NCI-H345 treated with DMSO at 0.1 percent for 48 hours (cell line): Measurements from ENCODE around the gene HADHA.

Source experiments
- DNase-seq: peaks from one replicate; lab custom pipeline; 2025; ENCODE audit not compliant: unreplicated experiment; lab: John Stamatoyannopoulos, UW

The HADHA gene

DNA sequence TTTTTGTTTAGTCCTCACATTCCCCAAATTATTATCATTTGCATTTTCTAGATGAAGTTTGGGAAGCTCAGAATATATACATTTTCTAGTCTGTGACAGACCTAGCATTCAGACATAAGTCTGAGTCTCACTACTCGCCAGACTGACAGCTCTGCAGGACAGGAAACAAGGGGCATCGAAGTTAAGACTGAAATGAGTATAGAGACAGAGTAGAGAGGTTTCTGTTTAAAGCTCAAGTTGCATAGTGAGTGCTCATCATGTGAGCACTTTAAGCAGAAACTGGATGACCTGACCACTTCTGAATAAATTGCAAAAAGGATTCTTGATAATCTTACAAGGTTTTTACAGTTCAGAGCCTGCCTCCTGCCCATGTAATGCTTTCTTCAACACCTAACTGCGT is 1.4 kb upstream of the HADHA start:
- no peak for DNase-seq

DNA sequence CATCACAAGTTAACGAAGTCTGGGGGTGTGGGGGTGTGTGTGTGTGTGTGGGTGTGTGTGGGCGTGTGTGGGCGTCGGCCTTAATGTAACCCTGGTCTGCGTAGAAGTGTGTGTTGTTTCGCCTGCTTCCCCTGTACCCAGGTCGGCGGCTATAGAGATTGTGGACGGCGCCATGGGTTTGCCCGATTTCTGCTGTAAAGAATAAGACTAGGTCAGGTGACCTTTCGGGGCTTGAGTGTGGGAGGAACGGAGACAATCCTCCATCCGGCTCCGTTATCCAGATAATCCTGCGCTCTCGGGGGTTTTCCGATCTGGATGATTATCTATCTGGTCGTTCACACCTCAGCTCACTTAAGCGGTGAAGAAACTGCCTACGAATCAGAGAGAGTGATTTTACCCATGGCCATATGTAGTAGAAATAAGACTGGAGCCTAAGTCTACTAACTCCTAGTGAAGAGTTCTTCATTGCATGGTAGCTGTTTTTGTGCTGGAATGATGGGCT is 850 bp upstream of the HADHA start:
- peak; percentile 26 for DNase-seq

- DNase-seq, result peak; percentile 53
These were observed 743 bp downstream of the HADHA start for GRCh38 chr2:26243470-26244308.

DNA sequence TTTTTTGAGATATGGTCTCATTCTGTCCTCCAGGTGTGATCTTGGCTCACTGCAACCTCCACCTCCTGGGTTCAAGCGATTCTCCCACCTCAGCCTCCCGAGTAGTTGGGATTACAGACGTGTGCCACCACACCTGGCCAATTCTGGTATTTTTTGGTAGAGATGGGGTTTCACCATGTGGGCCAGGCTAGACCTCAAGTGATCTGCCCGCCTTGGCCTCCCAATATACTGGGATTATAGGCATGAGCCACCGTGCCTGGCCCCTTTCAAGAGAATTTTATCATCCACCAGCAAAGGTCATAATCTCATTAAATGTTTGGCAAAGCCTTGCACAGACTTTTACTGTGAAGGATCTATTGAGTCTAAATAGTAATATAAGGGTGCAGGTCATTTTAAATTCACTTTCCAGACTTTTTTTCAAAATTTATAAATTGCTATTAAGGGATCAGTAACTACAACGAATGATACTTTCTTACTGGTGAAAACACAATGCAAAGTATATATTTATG is 2.5 kb downstream of the HADHA start:
- DNase-seq, result no peak

DNA sequence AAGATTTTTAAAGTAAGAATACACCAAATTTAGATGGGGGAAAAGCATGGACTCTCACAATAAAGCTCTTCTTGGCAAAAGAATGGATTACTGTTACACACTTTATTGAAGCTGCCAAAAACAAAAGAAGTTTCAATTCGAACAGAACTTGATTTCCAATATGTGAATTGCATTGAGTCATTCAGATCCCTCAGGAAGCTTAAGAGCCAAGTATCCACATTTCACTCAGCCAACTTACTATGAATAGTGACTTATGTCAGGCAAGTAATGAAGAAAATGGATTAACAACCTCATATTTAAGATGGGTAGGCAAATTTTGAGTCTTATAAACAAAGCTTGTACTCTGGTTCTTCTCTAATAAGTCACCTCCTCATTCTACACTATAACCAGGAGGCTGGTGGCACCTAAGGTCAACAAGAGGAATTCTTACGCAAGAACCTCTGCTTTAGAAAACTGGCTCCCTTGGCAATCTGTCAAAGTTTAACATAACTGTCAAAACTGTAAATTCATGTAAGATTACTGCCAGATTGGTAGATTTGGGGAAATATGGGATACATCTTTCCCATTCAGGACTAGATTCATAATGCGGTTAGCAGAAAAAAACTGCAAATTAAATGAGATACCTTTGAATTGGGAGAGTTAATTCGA is 6.0 kb downstream of the HADHA start:
- no peak for DNase-seq

DNA sequence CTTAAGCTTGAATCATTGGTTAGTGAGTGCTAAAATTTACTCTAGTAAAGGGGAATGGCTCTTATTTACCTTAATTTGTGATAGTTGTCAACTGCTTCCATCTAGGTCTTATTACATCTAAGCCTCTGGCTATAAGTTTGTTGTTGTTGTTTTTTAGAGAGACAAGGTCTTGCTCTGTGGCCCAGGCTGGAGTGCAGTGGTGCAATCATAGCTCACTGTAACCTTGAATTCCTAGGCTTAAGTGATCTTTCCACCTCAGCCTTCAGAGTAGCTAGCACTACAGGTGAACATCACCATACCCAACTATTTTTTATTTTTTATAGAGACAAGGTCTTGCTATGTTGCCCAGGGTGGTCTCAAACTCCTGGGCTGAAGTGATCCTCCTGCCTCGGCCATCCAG is 6.6 kb downstream of the HADHA start:
- DNase-seq, result no peak

GRCh38 chr2:26235089-26235488 is 9.3 kb downstream of the HADHA start:
- DNase-seq, result no peak

DNA sequence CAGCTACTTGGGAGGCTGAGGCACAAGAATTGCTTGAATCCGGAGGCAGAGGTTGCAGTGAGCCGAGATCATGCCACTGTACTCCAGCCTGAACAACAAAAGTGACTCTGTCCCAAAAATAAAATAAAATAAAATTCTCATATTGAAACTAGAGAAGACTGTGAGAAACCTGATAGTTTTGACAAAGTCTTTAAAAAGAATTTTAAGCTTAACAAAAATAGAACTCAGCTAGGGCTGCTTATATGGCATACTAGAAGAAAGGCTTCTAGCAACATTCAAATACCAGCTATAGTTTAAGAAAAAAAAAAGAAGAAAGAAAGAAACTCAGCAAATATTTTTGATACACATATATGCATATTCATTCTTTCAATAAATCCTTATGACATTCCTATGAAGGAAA is 13.6 kb downstream of the HADHA start:
- no peak for DNase-seq

DNA sequence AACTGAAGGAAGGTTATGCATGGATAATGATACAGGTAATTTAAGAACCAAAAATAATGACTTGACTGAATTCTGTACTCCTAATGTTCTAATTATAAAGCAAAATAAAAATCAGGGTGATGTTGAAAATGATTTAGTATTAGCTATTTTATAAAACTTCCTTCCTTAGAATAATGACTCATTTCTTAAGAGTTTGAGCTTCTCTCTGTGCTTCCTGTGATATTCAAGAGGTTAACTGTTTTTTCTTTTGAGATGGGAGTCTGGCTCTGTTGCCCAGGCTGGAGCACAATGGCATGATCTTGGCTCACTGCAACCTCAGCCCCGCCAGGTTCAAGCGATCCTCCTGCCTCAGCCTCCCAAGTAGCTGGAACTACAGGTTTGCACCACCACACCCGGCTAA is 14.8 kb downstream of the HADHA start:
- DNase-seq, result no peak

DNA sequence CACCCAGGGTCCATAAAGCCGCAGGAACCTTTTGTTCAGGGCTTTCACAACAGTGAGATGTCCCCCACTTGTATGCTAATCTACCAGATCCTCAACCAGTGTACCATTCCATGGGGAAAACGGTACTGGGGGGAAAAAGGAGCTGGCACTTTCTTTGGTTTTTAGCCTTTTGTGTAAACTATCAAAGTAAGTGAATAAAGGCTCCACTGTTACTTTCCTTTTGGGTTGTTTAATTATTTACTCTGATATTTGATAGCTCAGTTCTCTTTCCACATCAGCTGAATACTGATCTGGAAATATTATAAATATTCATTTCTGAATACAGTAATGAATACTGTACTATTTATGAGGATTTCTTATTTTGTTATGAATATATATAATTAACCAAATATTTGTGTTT is 20.3 kb downstream of the HADHA start:
- no peak for DNase-seq

DNA sequence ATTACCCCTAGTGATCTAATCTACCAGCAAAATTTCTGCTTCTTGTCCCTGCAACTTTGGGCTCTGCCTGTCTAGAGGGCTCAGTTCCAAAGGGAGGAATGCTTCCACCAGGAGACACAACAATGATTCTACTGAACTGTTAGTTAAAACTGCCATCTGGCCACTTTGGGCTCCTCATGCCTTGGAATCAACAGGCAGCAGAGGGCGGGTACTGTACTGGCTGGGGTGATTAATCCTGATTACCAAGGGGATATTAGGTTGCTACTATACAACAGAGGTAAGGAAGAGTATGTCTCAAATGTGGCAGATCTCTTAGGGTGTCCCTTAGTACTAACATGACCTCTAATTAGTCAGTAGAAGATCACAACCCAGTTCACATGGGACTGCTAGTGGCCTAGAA is 21.4 kb downstream of the HADHA start:
- DNase-seq, result no peak

DNA sequence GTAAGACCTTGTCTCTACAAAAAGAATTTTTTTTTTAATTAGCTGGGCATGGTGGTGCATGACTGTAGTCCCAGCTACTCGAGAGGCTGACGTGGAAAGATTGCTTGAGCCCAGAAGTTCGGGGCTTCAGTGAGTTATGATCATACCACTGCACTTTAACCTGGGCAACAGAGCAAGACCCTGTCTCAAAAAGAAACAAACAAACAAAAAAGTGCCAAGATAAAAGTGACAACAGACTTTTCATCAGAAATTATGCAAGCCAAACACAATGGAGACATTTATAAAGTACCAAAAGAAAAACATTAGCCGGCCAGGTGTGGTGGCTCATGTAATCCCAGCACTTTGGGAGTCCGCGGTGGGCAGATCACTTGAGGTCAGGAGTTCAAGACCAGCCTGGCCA is 26.7 kb downstream of the HADHA start:
- no peak for DNase-seq

DNA sequence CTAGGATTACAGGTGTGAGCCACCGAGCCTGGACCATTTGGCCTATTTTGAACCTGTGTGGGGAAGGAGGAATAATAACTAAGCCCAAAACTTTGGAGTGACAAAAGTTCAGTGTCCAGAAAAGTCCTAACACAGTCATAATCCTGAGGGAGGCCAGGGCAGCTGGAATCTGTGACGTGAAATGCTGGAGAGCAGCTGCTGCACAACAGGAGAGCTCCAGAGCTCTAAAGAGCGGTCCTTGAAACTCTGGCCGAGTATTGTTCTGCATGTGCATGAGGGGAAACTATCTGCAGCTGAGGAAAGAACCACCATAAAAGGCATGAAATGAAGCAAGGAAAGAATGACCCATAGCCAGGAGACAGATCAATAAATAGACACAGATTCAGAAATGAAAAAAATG is 27.8 kb downstream of the HADHA start:
- DNase-seq, result no peak

- no peak for DNase-seq
These were observed 28.6 kb downstream of the HADHA start for GRCh38 chr2:26215833-26216232.

GRCh38 chr2:26214759-26215158 is 29.7 kb downstream of the HADHA start:
- DNase-seq, result no peak

GRCh38 chr2:26212011-26212410 is 32.4 kb downstream of the HADHA start:
- DNase-seq, result no peak

GRCh38 chr2:26203906-26204305 is 40.5 kb downstream of the HADHA start:
- DNase-seq, result no peak

DNA sequence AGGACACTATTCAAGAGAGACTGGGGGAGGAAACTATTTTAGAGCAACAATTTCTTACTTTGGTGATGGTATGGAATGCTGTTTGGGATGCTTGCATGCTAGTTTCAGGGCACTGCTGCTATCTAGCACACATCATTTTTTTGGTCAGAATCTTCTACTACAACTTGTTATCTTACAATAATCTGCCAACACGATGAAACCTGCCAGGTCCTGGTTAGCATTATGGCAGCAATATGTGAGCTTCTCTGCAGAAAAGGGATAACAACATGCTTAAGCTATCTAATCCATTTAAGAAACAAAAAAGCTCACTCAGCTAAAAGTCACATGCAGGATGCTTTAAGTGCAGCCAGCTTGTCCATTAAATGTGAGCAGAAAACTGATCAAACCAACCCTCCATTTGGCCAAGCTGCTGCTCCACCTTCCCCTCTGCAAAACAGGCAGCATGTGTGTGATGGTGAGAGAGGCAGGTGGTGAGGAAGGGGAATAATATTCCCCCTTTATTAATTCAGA is 41.4 kb downstream of the HADHA start:
- no peak for DNase-seq

- no peak for DNase-seq
These were observed 46.9 kb downstream of the HADHA start for GRCh38 chr2:26197516-26197915.

DNA sequence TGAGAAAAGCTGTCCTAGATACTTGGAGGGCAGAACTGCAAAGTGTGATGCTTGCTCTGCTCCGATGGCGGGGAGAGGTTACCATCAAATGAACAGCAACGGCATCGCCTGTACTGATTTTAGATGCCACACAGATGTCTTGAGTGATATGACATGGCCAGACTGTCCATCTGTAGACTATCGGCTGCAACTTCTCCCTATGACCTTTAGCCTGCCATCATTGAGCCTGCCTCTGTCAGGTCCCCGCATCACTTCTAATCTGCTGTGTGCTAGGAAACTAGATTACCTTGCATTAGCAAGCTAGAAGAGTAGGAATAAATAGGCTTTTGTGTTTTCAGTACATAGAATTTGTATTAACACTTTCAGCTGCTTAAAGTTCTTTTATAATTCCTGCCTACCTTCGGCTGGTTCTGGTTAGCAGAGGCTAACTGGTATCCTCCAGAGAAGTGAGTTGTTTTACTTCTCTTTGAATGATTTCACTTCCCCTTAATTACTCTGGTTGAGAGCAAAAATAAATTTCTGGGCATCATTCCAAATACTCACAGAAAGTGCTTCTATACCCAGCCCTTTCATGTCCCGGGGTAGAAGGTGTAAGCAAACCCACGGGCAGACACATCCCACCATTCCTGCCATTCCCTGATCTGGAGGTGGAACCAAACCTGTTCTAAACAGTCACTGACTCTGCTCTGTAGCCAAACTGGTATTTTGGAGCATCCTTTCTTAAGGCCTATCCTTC is 47.6 kb downstream of the HADHA start:
- no peak for DNase-seq
